GM23248 (cell line): ENCODE data around the gene PARVB. TPM values are rescaled to one million over a fixed set of nuclear protein-coding genes. Genes with fewer than 3 reads are reported as not detected.

Experiments used
- DNase-seq: peaks from one replicate; pipeline ENCODE4 v3.0.0-alpha.2; 2015
- H2AFZ ChIP-seq: fragments of 200-600 bp; sonication (generic); 2 replicates; pipeline ENCODE4 v1.6.1; 2016; ENCODE audit warnings: antibody characterized with exemption
- H3F3A ChIP-seq: fragments of 200-600 bp; sonication (generic); 2 replicates; pipeline ENCODE4 v1.6.1; 2016; ENCODE audit warnings: mild to moderate bottlenecking, antibody characterized with exemption, mixed run types; ENCODE audit not compliant: insufficient read depth
- H3K27ac ChIP-seq: fragments of 200-600 bp; sonication (generic); 2 replicates; pipeline ENCODE4 v1.5.1; 2016; ENCODE audit warnings: mild to moderate bottlenecking
- H3K27me3 ChIP-seq: fragments of 200-600 bp; sonication (generic); replicated peaks from 2 replicates; pipeline ENCODE4 v1.6.1; 2016; ENCODE audit warnings: mild to moderate bottlenecking; ENCODE audit not compliant: insufficient read depth
- H3K36me3 ChIP-seq: fragments of 200-600 bp; sonication (generic); 2 replicates; pipeline ENCODE4 v1.6.1; 2016; ENCODE audit warnings: low read depth, mild to moderate bottlenecking
- H3K4me1 ChIP-seq: fragments of 200-600 bp; sonication (generic); 2 replicates; pipeline ENCODE4 v1.6.1; 2016; ENCODE audit warnings: mild to moderate bottlenecking; ENCODE audit not compliant: insufficient read depth
- H3K4me2 ChIP-seq: fragments of 200-600 bp; sonication (generic); one replicate; pipeline ENCODE4 v1.6.1; 2016; ENCODE audit warnings: mild to moderate bottlenecking; ENCODE audit not compliant: unreplicated experiment
- H3K4me3 ChIP-seq: fragments of 200-600 bp; sonication (generic); 2 replicates; pipeline ENCODE4 v1.5.1; 2016; ENCODE audit warnings: mild to moderate bottlenecking
- H3K79me2 ChIP-seq: fragments of 200-600 bp; sonication (generic); 2 replicates; pipeline ENCODE4 v1.6.1; 2016; ENCODE audit warnings: mild to moderate bottlenecking; ENCODE audit not compliant: insufficient read depth
- H3K9ac ChIP-seq: fragments of 200-600 bp; sonication (generic); 2 replicates; pipeline ENCODE4 v1.6.1; 2016; ENCODE audit warnings: mild to moderate bottlenecking
- H3K9me2 ChIP-seq: fragments of 200-600 bp; sonication (generic); 2 replicates; pipeline ENCODE4 v1.6.1; 2016; ENCODE audit warnings: mixed run types, mild to moderate bottlenecking, moderate library complexity; ENCODE audit not compliant: insufficient read depth
- H3K9me3 ChIP-seq: fragments of 200-600 bp; sonication (generic); one replicate; pipeline ENCODE4 v1.6.1; 2017; ENCODE audit warnings: low read depth
- H4K20me1 ChIP-seq: fragments of 200-600 bp; sonication (generic); 2 replicates; pipeline ENCODE4 v1.6.0; 2016; ENCODE audit not compliant: insufficient read depth
- EZH2 ChIP-seq: fragments of 200-600 bp; sonication (generic); IDR thresholded peaks from 2 replicates; pipeline ENCODE4 v1.6.1; 2018; ENCODE audit warnings: antibody characterized with exemption, mild to moderate bottlenecking; ENCODE audit not compliant: insufficient read depth, poor library complexity, severe bottlenecking
- EZH2phosphoT487 ChIP-seq: fragments of 200-600 bp; sonication (generic); IDR thresholded peaks from 2 replicates; pipeline ENCODE4 v1.6.1; 2018; ENCODE audit warnings: antibody characterized with exemption, moderate library complexity, mild to moderate bottlenecking, low read depth; ENCODE audit not compliant: insufficient read depth
- WGBS, 2 experiments: methylation state at CpG; one replicate each; pipeline ENCODE4 v1.1.6; 2015 to 2017; ENCODE audit warnings: low lambda C conversion rate in 2 of 2, low coverage in 1 of 2; ENCODE audit errors: missing lambda C conversion rate in 2 of 2; 5-methylcytosine and 5-hydroxymethylcytosine counted together
- in situ Hi-C: fragments of 300-500 bp; cut with MboI; formaldehyde crosslinking; loops from 2 replicates; pipeline ENCODE4 v1.15.0; 2020
- polyA plus RNA-seq: library from polyadenylated mRNA; unstranded; fragments of >200 nt; fragmentation: Nextera tagmentation; extraction: Ambion mirVana; gene quantifications from 2 replicates; pipeline ENCODE4 v1.2.1, GENCODE V29; 2016
- total RNA-seq: library from RNA; depleted of rRNA; stranded (reverse); fragments of >200 nt; shearing (Covaris generic); gene quantifications from 2 replicates; pipeline ENCODE4 v1.2.3, GENCODE V29; 2014; rRNA removed

Gene PARVB, protein sequence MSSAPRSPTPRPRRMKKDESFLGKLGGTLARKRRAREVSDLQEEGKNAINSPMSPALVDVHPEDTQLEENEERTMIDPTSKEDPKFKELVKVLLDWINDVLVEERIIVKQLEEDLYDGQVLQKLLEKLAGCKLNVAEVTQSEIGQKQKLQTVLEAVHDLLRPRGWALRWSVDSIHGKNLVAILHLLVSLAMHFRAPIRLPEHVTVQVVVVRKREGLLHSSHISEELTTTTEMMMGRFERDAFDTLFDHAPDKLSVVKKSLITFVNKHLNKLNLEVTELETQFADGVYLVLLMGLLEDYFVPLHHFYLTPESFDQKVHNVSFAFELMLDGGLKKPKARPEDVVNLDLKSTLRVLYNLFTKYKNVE
- total RNA-seq (141 and 143 TPM in 2 replicates), polyA plus RNA-seq (52.6 and 53.2 TPM in 2 replicates)

DNA sequence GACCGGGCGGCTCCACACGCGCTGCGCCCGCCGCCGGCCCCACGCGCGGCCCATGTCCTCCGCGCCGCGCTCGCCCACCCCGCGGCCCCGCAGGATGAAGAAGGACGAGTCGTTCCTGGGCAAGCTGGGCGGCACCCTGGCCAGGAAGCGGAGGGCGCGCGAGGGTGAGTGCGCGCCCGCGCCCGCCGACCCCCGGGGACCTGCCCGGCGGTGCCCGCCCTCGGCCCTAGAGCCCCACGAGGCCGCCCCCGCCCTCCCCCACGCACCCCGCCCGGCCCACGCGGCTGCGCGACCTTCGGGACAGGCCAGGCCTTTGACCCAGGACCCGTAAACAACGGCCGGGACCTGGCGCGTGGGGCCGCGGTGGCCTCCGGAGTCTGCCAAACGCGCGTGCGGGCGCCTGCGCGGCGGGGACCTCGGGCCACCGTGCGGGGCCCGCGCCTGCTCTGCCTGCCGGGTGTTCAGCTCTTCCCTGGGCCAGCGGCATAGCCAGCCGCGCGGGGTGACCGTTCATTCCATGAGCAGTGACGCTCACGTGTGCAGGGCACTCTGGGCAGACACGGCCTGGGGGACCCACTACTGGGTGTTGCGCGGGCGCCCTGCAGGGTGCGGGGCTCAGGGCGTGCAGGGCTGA lies at the start of gene PARVB:
PARVB (plus strand) TSS at position 15 of the 634 bp plus-strand sequence; CDS start at position 53, 38 bp downstream.
- Histone ChIP-seq H3K36me3 (no peaks in the 10 kb centered on the region), H3K9me3 (no peaks in the 10 kb centered on the region), H3K27ac (peak within 1 kb of the TSS; percentile 99), H4K20me1 (no peaks in the 10 kb centered on the region), H3K9ac (peak within 1 kb of the TSS; percentile 98), H3K9me2 (no peaks in the 10 kb centered on the region), H3K4me2 (peak within 1 kb of the TSS; percentile 96), H3K27me3 (no peaks in the 10 kb centered on the region), H3K4me1 (peaks cover 58% of the 10 kb centered on the region), H3K4me3 (peak within 1 kb of the TSS; percentile 89), H3K79me2 (peaks cover 54% of the 10 kb centered on the region), H3F3A (peaks cover 54% of the 10 kb centered on the region), H2AFZ (peak within 1 kb of the TSS; percentile 74)
- TF ChIP-seq EZH2 (no peak), EZH2phosphoT487 (no peak)
- peak; percentile 71 for DNase-seq
- in situ Hi-C loops: no loop called here
- WGBS, 2 experiments: 0% methylated on average over 44 to 71 of the region's 83 CpGs

DNA sequence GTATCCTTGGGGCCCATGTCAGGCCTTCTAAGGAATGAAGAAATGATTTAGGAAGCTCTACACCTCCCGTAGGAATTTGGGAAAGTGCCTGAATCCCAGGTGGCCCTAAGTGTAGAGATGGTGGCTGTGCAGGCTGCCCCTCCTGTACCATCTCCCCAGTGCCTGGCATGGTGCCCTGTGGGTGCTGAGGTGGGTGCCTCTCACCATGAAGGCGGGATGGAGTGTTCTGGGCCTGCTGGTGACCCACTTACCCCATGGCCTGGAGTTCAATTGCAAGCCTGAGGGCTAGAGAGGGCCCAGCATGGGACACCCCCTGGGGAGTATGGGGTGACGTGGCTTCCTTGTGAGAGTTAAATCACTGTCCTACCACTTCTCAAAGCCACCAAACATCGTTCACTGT lies 49.1 kb upstream of the PARVB start:
- in situ Hi-C loops: no loop called here
- H3K9me2 ChIP-seq: no peaks in the 10 kb centered on the region
- DNase-seq: no peak
- H2AFZ ChIP-seq: no peak overlapping the region
- no peaks in the 10 kb centered on the region for H3K9me3 ChIP-seq
- H3F3A ChIP-seq: no peaks in the 10 kb centered on the region
- WGBS, 2 experiments: 99 to 100% methylated on average over 4 of the region's 4 CpGs
- H3K27ac ChIP-seq: no peak overlapping the region
- H3K36me3 ChIP-seq: peaks cover 13% of the 10 kb centered on the region; the same call in 1 of the 2 replicates
- H3K4me2 ChIP-seq: no peak overlapping the region
- no peaks in the 10 kb centered on the region for H4K20me1 ChIP-seq
- H3K27me3 ChIP-seq: no peaks in the 10 kb centered on the region
- H3K4me1 ChIP-seq: no peaks in the 10 kb centered on the region
- no peak overlapping the region for H3K4me3 ChIP-seq
- H3K9ac ChIP-seq: no peak overlapping the region
- TF ChIP-seq EZH2phosphoT487 (no peak), EZH2 (no peak)
- H3K79me2 ChIP-seq: 0 out of 2 replicates have a peak, but pooled peaks cover 4% of the 10 kb centered on the region

DNA sequence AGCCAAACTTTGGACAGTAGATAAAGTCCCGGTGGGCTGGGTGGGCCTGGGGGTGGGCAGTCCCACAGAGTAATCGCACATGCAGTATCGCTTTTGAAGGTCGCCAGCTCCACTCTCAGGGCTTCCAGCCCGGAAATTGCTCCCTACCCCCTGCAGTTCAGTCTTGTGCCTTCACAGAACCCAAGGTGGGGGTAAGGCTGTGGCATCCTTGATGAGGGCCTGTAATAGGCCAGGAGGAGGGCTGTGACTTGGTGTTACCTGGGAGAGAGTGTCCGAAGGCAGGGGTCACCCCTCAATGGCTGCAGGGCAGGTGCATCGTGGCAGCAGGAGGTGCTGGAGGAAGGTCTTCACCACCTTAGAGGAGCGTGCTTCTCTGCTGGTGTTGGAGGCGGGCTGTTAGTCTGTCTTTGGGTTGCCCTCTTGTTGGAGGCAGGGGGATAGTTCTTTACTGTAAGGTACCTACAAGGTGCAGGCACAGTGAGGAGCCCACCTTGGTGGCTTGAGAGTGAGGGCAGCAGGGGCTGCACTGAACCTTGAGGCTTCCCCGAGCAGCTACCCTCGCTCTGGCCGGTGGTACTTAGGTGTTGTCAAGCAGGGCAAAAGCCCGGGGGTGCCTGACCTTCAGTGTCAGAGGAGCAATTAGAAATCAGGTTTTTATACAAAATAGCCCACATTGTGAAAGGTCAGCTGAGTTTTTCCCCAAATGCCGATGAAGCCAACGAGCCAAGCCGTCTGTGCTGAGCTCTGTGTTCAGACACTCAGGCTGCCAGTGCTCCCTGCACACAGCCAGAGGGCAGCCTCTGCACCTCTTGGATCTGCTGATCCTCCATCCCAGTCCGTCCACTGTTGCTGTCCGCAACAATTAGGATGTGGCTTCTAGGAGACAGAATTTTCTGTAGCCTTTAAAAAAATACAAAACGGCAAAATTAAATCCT lies 47.0 kb upstream of the PARVB start:
- no peaks in the 10 kb centered on the region for H3F3A ChIP-seq
- no peak overlapping the region for H3K9ac ChIP-seq
- no peak overlapping the region for H3K27ac ChIP-seq
- no peaks in the 10 kb centered on the region for H4K20me1 ChIP-seq
- H2AFZ ChIP-seq: no peak overlapping the region
- TF ChIP-seq EZH2phosphoT487: no peak
- TF ChIP-seq EZH2: no peak
- H3K9me2 ChIP-seq: no peaks in the 10 kb centered on the region
- no peaks in the 10 kb centered on the region for H3K4me1 ChIP-seq
- H3K79me2 ChIP-seq: no peaks in the 10 kb centered on the region
- H3K4me2 ChIP-seq: no peak overlapping the region
- H3K27me3 ChIP-seq: no peaks in the 10 kb centered on the region
- in situ Hi-C loops: no loop called here
- no peaks in the 10 kb centered on the region for H3K9me3 ChIP-seq
- peaks cover 11% of the 10 kb centered on the region for H3K36me3 ChIP-seq
- 93 to 94% methylated on average over 19 of the region's 19 CpGs for WGBS, 2 experiments
- no peak for DNase-seq
- no peak overlapping the region for H3K4me3 ChIP-seq

DNA sequence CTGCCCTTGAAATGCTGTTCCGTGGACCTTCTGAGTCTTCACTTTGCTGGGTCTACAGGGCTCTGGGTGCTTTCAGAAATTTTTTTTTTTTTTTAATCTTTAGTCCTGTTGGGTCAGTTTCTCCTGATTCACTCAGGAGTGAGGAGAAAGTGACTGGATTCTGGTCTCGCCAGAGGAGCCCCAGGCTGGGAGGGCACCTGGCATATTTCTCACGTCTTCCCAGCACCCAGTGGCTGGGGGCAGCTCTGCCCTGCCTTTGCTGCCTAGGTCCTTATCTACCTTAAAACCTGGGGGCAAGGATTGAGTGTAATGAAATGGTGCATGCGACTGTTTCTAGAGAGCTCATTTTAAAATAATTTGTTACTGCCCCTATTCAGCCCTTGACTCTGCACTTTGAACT lies 45.5 kb upstream of the PARVB start:
- DNase-seq: no peak
- Histone ChIP-seq H3K27ac (no peak overlapping the region), H3K9me2 (no peaks in the 10 kb centered on the region), H4K20me1 (no peaks in the 10 kb centered on the region), H2AFZ (no peak overlapping the region), H3K4me3 (no peak overlapping the region), H3K79me2 (no peaks in the 10 kb centered on the region), H3K4me1 (no peaks in the 10 kb centered on the region), H3K27me3 (no peaks in the 10 kb centered on the region), H3F3A (no peaks in the 10 kb centered on the region), H3K4me2 (no peak overlapping the region), H3K9ac (no peak overlapping the region), H3K36me3 (peaks cover 19% of the 10 kb centered on the region), H3K9me3 (no peaks in the 10 kb centered on the region)
- 90 to 92% methylated on average over 4 of the region's 4 CpGs for WGBS, 2 experiments
- in situ Hi-C loops: no loop called here
- no peak for TF ChIP-seq EZH2
- no peak for TF ChIP-seq EZH2phosphoT487
